Panc1 (cell line): Measurements from ENCODE around the gene LEKR1. TPM values are rescaled to one million over a fixed set of nuclear protein-coding genes. Genes with fewer than 3 reads are reported as not detected.

ENCODE experiments used
- ATAC-seq: fragments of 200-7000 bp; cut with Tn5 transposase; 2 replicates; pipeline ENCODE4 v1.9.1; 2020; ENCODE audit warnings: mild to moderate bottlenecking, moderate library complexity
- BruUV-seq: library from RNA; stranded (reverse); fragments of 400-500 nt; replicated peaks from 2 replicates; lab custom pipeline; 2021; lab: Mats Ljungman, UMichigan
- CTCF ChIA-PET: fragments of 300-600 bp; sonication (Branson Sonifier 250); formaldehyde crosslinking; loops from one replicate; lab custom pipeline; 2022; ENCODE audit warnings: antibody characterized with exemption; lab: Charles Lee
- POLR2A ChIA-PET: fragments of 300-600 bp; sonication (Branson Sonifier 250); formaldehyde crosslinking; loops from one replicate; lab custom pipeline; 2022; ENCODE audit warnings: antibody characterized with exemption; lab: Charles Lee
- DNase-seq: peaks from one replicate; pipeline ENCODE4 v3.0.0-alpha.2; 2010; ENCODE audit warnings: low read depth, low spot score
- H3K27ac ChIP-seq: 2 replicates; pipeline ENCODE4 v1.5.1; 2011; ENCODE audit warnings: mild to moderate bottlenecking, low read length, inconsistent platforms
- H3K27me3 ChIP-seq: fragments of 200-500 bp; sonication (Bioruptor generic); 2 replicates; pipeline ENCODE4 v1.6.0; 2014; ENCODE audit warnings: low read length, inconsistent platforms; ENCODE audit not compliant: control insufficient read depth, insufficient read depth
- H3K36me3 ChIP-seq: fragments of 200-500 bp; sonication (Bioruptor generic); 2 replicates; pipeline ENCODE4 v1.5.1; 2014; ENCODE audit warnings: inconsistent platforms, mild to moderate bottlenecking, low read length, moderate library complexity; ENCODE audit not compliant: control insufficient read depth, insufficient read depth
- H3K4me1 ChIP-seq: 2 replicates; pipeline ENCODE4 v1.5.1; 2011; ENCODE audit warnings: inconsistent platforms, mild to moderate bottlenecking, low read length, moderate library complexity; ENCODE audit not compliant: control insufficient read depth, insufficient read depth
- H3K4me3 ChIP-seq, 2 experiments: 2 replicates each; pipeline ENCODE4 v1.5.1; 2011 to 2012; ENCODE audit warnings: low read depth in 2 of 2, low read length in 2 of 2, mild to moderate bottlenecking in 2 of 2, inconsistent platforms in 1 of 2, moderate library complexity in 1 of 2
- H3K9me3 ChIP-seq: fragments of 200-500 bp; sonication (Bioruptor generic); 2 replicates; pipeline ENCODE4 v1.5.1; 2014; ENCODE audit warnings: low read depth, mild to moderate bottlenecking, inconsistent platforms, low read length, moderate library complexity; ENCODE audit not compliant: control insufficient read depth, insufficient read depth
- CTCF ChIP-seq: fragments of 450-650 bp; IDR thresholded peaks from 2 replicates; pipeline ENCODE4 v1.5.1; 2017; ENCODE audit warnings: mild to moderate bottlenecking
- POLR2AphosphoS5 ChIP-seq: IDR thresholded peaks from 2 replicates; pipeline ENCODE4 v1.6.1; 2012; ENCODE audit warnings: mild to moderate bottlenecking, low read depth, low read length, moderate library complexity
- REST ChIP-seq, 2 experiments: IDR thresholded peaks; 2 replicates each; pipeline ENCODE4 v1.6.1; 2011 to 2012; ENCODE audit warnings: low read depth in 2 of 2, control low read depth in 1 of 2, low read length in 1 of 2, mild to moderate bottlenecking in 1 of 2, moderate library complexity in 1 of 2; ENCODE audit not compliant: insufficient read depth in 1 of 2
- SIN3A ChIP-seq: IDR thresholded peaks from 2 replicates; pipeline ENCODE4 v1.6.1; 2012; ENCODE audit warnings: low read depth, mild to moderate bottlenecking, low read length, moderate library complexity, borderline replicate concordance; ENCODE audit not compliant: insufficient read depth
- TCF7L2 ChIP-seq: IDR thresholded peaks from 2 replicates; pipeline ENCODE4 v1.6.1; 2011; ENCODE audit warnings: mild to moderate bottlenecking, low read depth, low read length, inconsistent platforms
- in situ Hi-C: cut with HindIII; loops from 2 replicates; pipeline ENCODE4 v1.10.0; 2016; ENCODE audit warnings: low sequenced_read_pairs, low pct_unique_long_range_greater_than_20kb
- intact Hi-C: fragments of 100-400 bp; cut with micrococcal nuclease; formaldehyde crosslinking; loops from one replicate; pipeline ENCODE4 v1.10.0; 2022; ENCODE audit not compliant: unreplicated experiment
- total RNA-seq: library from RNA; stranded (reverse); gene quantifications from one replicate; pipeline ENCODE4 v1.2.1, GENCODE V29; 2021; ENCODE audit not compliant: unreplicated experiment

LEKR1 gene
- total RNA-seq, 1 experiment from 2014 or later = not detected

GRCh38 chr3:157059181-157059580, 233.0 kb downstream of the LEKR1 start:
- ATAC-seq = no peak

GRCh38 chr3:157059661-157060060, 233.5 kb downstream of the LEKR1 start:
- Histone ChIP-seq H3K4me1 (no peaks in the 10 kb centered on the region), H3K27me3 (no peaks in the 10 kb centered on the region), H3K9me3 (no peaks in the 10 kb centered on the region), H3K4me3 (no peak overlapping the region), H3K36me3 (no peaks in the 10 kb centered on the region), H3K27ac (no peak overlapping the region)
- BruUV-seq = no TSS peak
- intact Hi-C loops = no loop called here
- in situ Hi-C loops = no loop called here
- TF ChIP-seq CTCF (no peak), TCF7L2 (no peak), POLR2AphosphoS5 (no peak), REST (IDR thresholded peaks at IDR 0.05; ENCODE audit: insufficient read depth in 1 of 2, low read depth in 2 of 2, low read length in 1 of 2) (no peak), SIN3A (no peak)
- DNase-seq (no peak), ATAC-seq (no peak)
- ChIA-PET CTCF (no interaction called here), POLR2A (no interaction called here)

More at GRCh38 chr3:157059181-157059580, 233.0 kb downstream of the LEKR1 start:
- in situ Hi-C loops (no loop called here), intact Hi-C loops (no loop called here)
- no TSS peak for BruUV-seq
- POLR2A ChIA-PET = no interaction called here
- no peaks in the 10 kb centered on the region for H3K4me1 ChIP-seq
- DNase-seq = no peak
- H3K9me3 ChIP-seq = no peaks in the 10 kb centered on the region
- H3K36me3 ChIP-seq = no peaks in the 10 kb centered on the region
- H3K27ac ChIP-seq = no peak overlapping the region
- no peaks in the 10 kb centered on the region for H3K27me3 ChIP-seq
- no peak for TF ChIP-seq TCF7L2
- no peak for TF ChIP-seq POLR2AphosphoS5
- no peak for TF ChIP-seq SIN3A
- no peak for TF ChIP-seq CTCF
- no peak for TF ChIP-seq REST (IDR thresholded peaks at IDR 0.05; ENCODE audit: insufficient read depth in 1 of 2, low read depth in 2 of 2, low read length in 1 of 2)
- CTCF ChIA-PET = no interaction called here
- no peak overlapping the region for H3K4me3 ChIP-seq
